Mesenchymal stem cell (in vitro differentiated cells and primary cell): ENCODE measurements around the gene ZBTB38.

Source experiments
- DNase-seq: peaks from one replicate; pipeline ENCODE4 v3.0.0-alpha.2; 2013
- H2AFZ ChIP-seq: one replicate; pipeline ENCODE4 v1.6.1; 2013; ENCODE audit warnings: low read depth, mild to moderate bottlenecking, control low read depth, inconsistent platforms, low read length, moderate library complexity
- H2AK5ac ChIP-seq: 2 replicates; pipeline ENCODE4 v1.6.1; 2013; ENCODE audit warnings: low read length, moderate library complexity, mild to moderate bottlenecking, inconsistent platforms; ENCODE audit not compliant: severe bottlenecking
- H2BK120ac ChIP-seq: one replicate; pipeline ENCODE4 v1.6.1; 2013; ENCODE audit warnings: low read depth, mild to moderate bottlenecking, inconsistent platforms, low read length, moderate library complexity
- H2BK12ac ChIP-seq, 2 experiments: one replicate each; pipeline ENCODE4 v1.6.1; 2013; ENCODE audit warnings: inconsistent platforms in 2 of 2, low read length in 2 of 2, mild to moderate bottlenecking in 2 of 2, moderate library complexity in 2 of 2, control low read depth in 1 of 2
- H2BK15ac ChIP-seq: one replicate; pipeline ENCODE4 v1.6.1; 2013; ENCODE audit warnings: mild to moderate bottlenecking, low read depth, inconsistent platforms; ENCODE audit not compliant: poor library complexity, severe bottlenecking
- H2BK5ac ChIP-seq: 2 replicates; pipeline ENCODE4 v1.6.1; 2013; ENCODE audit warnings: low read depth, mild to moderate bottlenecking, low read length, control low read depth, inconsistent platforms; ENCODE audit not compliant: poor library complexity, severe bottlenecking
- H3K14ac ChIP-seq, 2 experiments: one replicate each; pipeline ENCODE4 v1.6.1; 2013; ENCODE audit warnings: inconsistent platforms in 2 of 2, low read length in 2 of 2, control low read depth in 1 of 2, mild to moderate bottlenecking in 1 of 2, moderate library complexity in 1 of 2
- H3K18ac ChIP-seq, 2 experiments: one replicate each; pipeline ENCODE4 v1.6.1; 2013; ENCODE audit warnings: inconsistent platforms in 2 of 2, low read length in 2 of 2, control low read depth in 1 of 2, low read depth in 1 of 2, mild to moderate bottlenecking in 1 of 2
- H3K23ac ChIP-seq, 2 experiments: one replicate each; pipeline ENCODE4 v1.6.1; 2013; ENCODE audit warnings: inconsistent platforms in 2 of 2, low read length in 2 of 2, mild to moderate bottlenecking in 2 of 2, moderate library complexity in 2 of 2, control low read depth in 1 of 2
- H3K27ac ChIP-seq: 2 replicates; pipeline ENCODE4 v1.5.1; 2013; ENCODE audit warnings: mild to moderate bottlenecking, moderate library complexity, low read length, control low read depth, inconsistent platforms; ENCODE audit not compliant: poor library complexity, severe bottlenecking
- H3K27me3 ChIP-seq, 2 experiments: 2 replicates each; pipeline versions ENCODE4 v1.6.1 to v1.7.0; 2013; ENCODE audit warnings: low read length in 2 of 2, mild to moderate bottlenecking in 2 of 2, moderate library complexity in 2 of 2, control low read depth in 1 of 2, inconsistent platforms in 1 of 2; ENCODE audit not compliant: control insufficient read depth in 1 of 2, insufficient read depth in 1 of 2
- H3K36me3 ChIP-seq, 2 experiments: 2 replicates each; pipeline versions ENCODE4 v1.6.1 to v1.7.0; 2013; ENCODE audit warnings: low read length in 2 of 2, control low read depth in 1 of 2, inconsistent platforms in 1 of 2, low read depth in 1 of 2, mild to moderate bottlenecking in 1 of 2; ENCODE audit not compliant: insufficient read depth in 2 of 2, control insufficient read depth in 1 of 2
- H3K4ac ChIP-seq, 2 experiments: one replicate each; pipeline ENCODE4 v1.6.1; 2013; ENCODE audit warnings: inconsistent platforms in 2 of 2, low read length in 2 of 2, mild to moderate bottlenecking in 2 of 2, moderate library complexity in 2 of 2, control low read depth in 1 of 2, low read depth in 1 of 2
- H3K4me1 ChIP-seq: 2 replicates; pipeline ENCODE4 v1.6.1; 2013; ENCODE audit warnings: low read depth, low read length, control low read depth; ENCODE audit not compliant: control insufficient read depth, insufficient read depth
- H3K4me2 ChIP-seq: 2 replicates; pipeline ENCODE4 v1.6.1; 2013; ENCODE audit warnings: low read length, mild to moderate bottlenecking, inconsistent platforms; ENCODE audit not compliant: poor library complexity, severe bottlenecking
- H3K4me3 ChIP-seq, 2 experiments: 2 replicates each; pipeline versions ENCODE4 v1.5.1 to v1.7.0; 2013; ENCODE audit warnings: low read length in 2 of 2, mild to moderate bottlenecking in 2 of 2, control low read depth in 1 of 2, low read depth in 1 of 2; ENCODE audit not compliant: insufficient read depth in 1 of 2
- H3K79me1 ChIP-seq: replicated peaks from 2 replicates; pipeline ENCODE4 v1.6.1; 2013; ENCODE audit warnings: mild to moderate bottlenecking, control low read depth, low read length, inconsistent platforms; ENCODE audit not compliant: poor library complexity, severe bottlenecking
- H3K9ac ChIP-seq: 2 replicates; pipeline ENCODE4 v1.7.0; 2013; ENCODE audit warnings: mild to moderate bottlenecking, low read length, moderate library complexity
- H3K9me3 ChIP-seq: 2 replicates; pipeline ENCODE4 v1.7.0; 2013; ENCODE audit warnings: mild to moderate bottlenecking, low read length; ENCODE audit not compliant: control insufficient read depth
- H4K8ac ChIP-seq: one replicate; pipeline ENCODE4 v1.6.1; 2013; ENCODE audit warnings: inconsistent platforms, mild to moderate bottlenecking, low read length, moderate library complexity
- H4K91ac ChIP-seq: one replicate; pipeline ENCODE4 v1.6.1; 2013; ENCODE audit warnings: mild to moderate bottlenecking, low read length, inconsistent platforms
- WGBS: methylation state at CpG from one replicate; pipeline ENCODE4 v1.1.7; 2013; ENCODE audit warnings: mixed read lengths; 5-methylcytosine and 5-hydroxymethylcytosine counted together

ZBTB38 gene

DNA sequence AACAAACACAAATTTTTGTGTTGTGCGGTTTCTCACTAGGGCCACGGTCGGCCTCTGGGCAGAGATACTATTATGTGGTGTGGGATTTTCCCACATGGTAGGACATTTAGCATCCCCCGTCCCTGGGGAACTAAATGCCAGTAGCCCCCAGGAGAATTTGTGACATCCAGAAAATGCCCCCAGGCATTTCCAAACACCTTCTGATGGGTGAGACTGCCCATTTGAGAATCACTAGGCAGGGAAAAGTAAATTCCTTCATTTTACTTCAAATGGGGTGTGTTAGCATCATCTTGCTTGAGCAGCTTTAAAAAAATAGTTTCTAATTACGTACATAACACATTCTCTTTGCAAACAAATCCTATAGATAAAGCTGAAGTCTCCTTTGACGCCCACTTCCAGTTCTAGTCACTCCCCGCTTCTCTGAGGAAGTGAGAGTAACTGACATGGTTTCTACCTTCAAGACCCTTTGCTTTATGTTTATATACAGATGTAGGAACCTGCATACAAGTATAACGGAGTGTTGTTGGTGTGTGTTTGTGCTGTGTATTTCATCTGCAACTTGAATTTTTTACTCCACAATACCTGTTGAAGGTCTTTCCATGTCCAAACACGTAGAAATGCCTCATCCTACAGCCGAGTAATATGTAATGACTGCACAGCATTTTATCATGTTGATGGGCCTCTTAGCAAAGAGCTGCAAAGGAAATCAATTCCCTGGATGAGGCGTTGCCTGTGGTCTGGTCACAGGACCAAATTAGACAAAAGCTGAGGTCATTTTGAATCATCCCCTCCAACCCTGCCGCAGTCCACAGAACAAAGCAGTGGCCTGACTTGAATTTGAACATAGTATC lies 31.4 kb upstream of the ZBTB38 start:
- Histone ChIP-seq H3K4me2 (no peak overlapping the region), H3K14ac (no peak overlapping the region), H3K79me1 (peaks cover 3% of the 10 kb centered on the region), H2BK15ac (no peak overlapping the region), H3K9ac (peak overlapping the region; percentile 83), H3K9me3 (no peaks in the 10 kb centered on the region), H3K27me3 (no peaks in the 10 kb centered on the region), H2BK120ac (peak overlapping the region; percentile 54), H4K91ac (peak overlapping the region; percentile 13), H3K27ac (no peak overlapping the region), H2AFZ (no peak overlapping the region), H2AK5ac (peak overlapping the region; percentile 65), H2BK12ac (peak overlapping the region; percentile 22), H3K36me3 (peaks cover 0 to 3% of the 10 kb centered on the region in 2 experiments), H3K4me3 (no peak overlapping the region), H4K8ac (peak overlapping the region; percentile 59), H3K18ac (peak overlapping the region in 1 of 2 experiments; percentile 45), H2BK5ac (no peak overlapping the region), H3K4ac (peak overlapping the region; percentile 35 to 57), H3K23ac (no peak overlapping the region), H3K4me1 (peaks cover 18% of the 10 kb centered on the region)
- DNase-seq: peak; percentile 85
- 48% methylated on average over 10 of the region's 12 CpGs for WGBS

DNA sequence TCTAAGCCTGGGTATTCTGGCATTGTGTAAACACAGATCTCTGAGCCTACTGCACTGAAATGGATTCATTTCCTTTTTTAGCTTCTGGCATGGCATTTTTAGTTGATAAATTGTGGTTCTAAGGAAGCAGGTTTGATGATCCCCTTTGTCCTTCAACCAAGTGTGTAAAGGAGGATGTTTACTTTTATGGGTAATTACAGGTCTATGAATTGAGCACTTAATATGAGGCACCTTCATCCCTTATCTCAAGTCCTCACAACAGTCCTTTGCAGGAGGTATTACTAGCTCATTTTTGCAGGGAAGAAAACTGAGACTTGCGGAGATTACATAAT lies 30.8 kb upstream of the ZBTB38 start:
- no peak overlapping the region for H2AFZ ChIP-seq
- H3K4me2 ChIP-seq: no peak overlapping the region
- H4K91ac ChIP-seq: no peak overlapping the region
- H3K79me1 ChIP-seq: peaks cover 3% of the 10 kb centered on the region
- no peaks in the 10 kb centered on the region for H3K27me3 ChIP-seq
- no peak overlapping the region for H3K4ac ChIP-seq
- H3K4me3 ChIP-seq: no peak overlapping the region
- no CpG with 5 or more reads among the region's 1 CpG for WGBS
- H2AK5ac ChIP-seq: no peak overlapping the region
- no peaks in the 10 kb centered on the region for H3K9me3 ChIP-seq
- no peak overlapping the region for H3K14ac ChIP-seq
- DNase-seq: no peak
- H3K4me1 ChIP-seq: peaks cover 13% of the 10 kb centered on the region
- H2BK12ac ChIP-seq: no peak overlapping the region
- no peak overlapping the region for H3K27ac ChIP-seq
- H3K9ac ChIP-seq: peak overlapping the region; percentile 83
- H3K36me3 ChIP-seq: peaks cover 0 to 3% of the 10 kb centered on the region in 2 experiments
- no peak overlapping the region for H2BK15ac ChIP-seq
- no peak overlapping the region for H2BK5ac ChIP-seq
- no peak overlapping the region for H3K23ac ChIP-seq
- H2BK120ac ChIP-seq: no peak overlapping the region
- peak overlapping the region; percentile 14 for H4K8ac ChIP-seq
- no peak overlapping the region for H3K18ac ChIP-seq

DNA sequence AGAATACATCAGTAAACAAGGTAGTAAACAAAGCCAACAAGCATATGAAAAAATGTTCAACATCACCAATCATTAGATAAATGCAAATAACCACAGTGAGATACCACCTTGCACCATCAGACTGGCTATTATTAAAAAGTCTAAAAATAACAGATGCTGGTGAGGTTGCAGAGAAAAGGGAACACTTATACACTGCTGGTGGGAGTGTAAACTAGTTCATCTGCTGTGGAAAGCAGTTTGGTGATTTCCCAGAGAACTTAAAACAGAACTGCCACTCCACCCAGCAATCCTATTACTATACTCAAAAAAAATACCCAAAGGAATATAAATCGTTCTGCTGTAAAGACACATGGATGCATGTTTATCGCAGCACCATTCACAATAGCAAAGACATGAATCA lies 30.3 kb upstream of the ZBTB38 start:
- Histone ChIP-seq H3K4me1 (peaks cover 13% of the 10 kb centered on the region), H3K14ac (no peak overlapping the region), H4K91ac (no peak overlapping the region), H3K4ac (no peak overlapping the region), H3K4me3 (no peak overlapping the region), H3K79me1 (peaks cover 3% of the 10 kb centered on the region), H2BK120ac (no peak overlapping the region), H3K4me2 (no peak overlapping the region), H3K23ac (no peak overlapping the region), H3K9ac (peak overlapping the region; percentile 83), H2AK5ac (no peak overlapping the region), H4K8ac (no peak overlapping the region), H2BK12ac (no peak overlapping the region), H3K27me3 (no peaks in the 10 kb centered on the region), H3K27ac (no peak overlapping the region), H3K36me3 (peaks cover 0 to 3% of the 10 kb centered on the region in 2 experiments), H2BK5ac (no peak overlapping the region), H2AFZ (no peak overlapping the region), H3K9me3 (no peaks in the 10 kb centered on the region), H2BK15ac (no peak overlapping the region), H3K18ac (no peak overlapping the region)
- WGBS: 100% methylated on average over 2 of the region's 2 CpGs
- DNase-seq: no peak

DNA sequence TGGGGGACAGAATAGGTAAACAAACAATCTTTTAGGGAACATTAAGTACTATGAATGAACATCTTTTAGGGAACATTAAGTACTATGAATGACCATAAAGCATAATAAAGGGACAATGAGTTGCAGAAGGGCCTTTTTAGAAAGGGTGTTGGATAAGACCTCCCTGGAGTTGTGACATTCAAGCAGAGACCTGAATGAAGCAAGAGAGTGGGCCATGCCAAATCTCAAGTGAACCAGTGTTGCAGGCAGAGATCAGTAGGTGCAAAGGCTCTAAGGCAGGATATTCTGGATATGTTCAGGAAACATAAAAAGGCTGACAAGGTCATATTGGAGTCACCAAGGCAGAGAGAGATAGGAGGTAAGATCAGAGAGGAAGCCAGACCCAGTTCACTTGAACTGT lies 29.4 kb upstream of the ZBTB38 start:
- Histone ChIP-seq H3K79me1 (no peaks in the 10 kb centered on the region), H2AFZ (no peak overlapping the region), H4K91ac (no peak overlapping the region), H2BK12ac (no peak overlapping the region), H4K8ac (no peak overlapping the region), H2AK5ac (no peak overlapping the region), H3K9me3 (no peaks in the 10 kb centered on the region), H3K27ac (no peak overlapping the region), H2BK15ac (no peak overlapping the region), H3K4ac (no peak overlapping the region), H3K4me1 (peaks cover 7% of the 10 kb centered on the region), H3K27me3 (no peaks in the 10 kb centered on the region), H3K14ac (no peak overlapping the region), H3K36me3 (no peaks in the 10 kb centered on the region), H3K18ac (no peak overlapping the region), H3K4me2 (no peak overlapping the region), H3K23ac (no peak overlapping the region), H3K4me3 (no peak overlapping the region), H2BK120ac (no peak overlapping the region), H2BK5ac (no peak overlapping the region), H3K9ac (no peak overlapping the region)
- DNase-seq: no peak
